WERI-Rb-1 (cell line): ENCODE data around the gene MAVS.

Source experiments
- DNase-seq: peaks from one replicate; pipeline ENCODE4 v3.0.0-alpha.2; 2020
- H3K27ac ChIP-seq: fragments of 250-450 bp; sonication (Bioruptor Pico); 2 replicates; pipeline ENCODE4 v1.5.1; 2020; ENCODE audit warnings: mild to moderate bottlenecking, moderate library complexity
- H3K27me3 ChIP-seq: fragments of 250-450 bp; sonication (Bioruptor Pico); 2 replicates; pipeline ENCODE4 v1.5.1; 2021; ENCODE audit warnings: mild to moderate bottlenecking, low read depth, moderate library complexity; ENCODE audit not compliant: insufficient read depth, severe bottlenecking
- H3K36me3 ChIP-seq: fragments of 250-450 bp; sonication (Bioruptor Pico); 2 replicates; pipeline ENCODE4 v1.5.1; 2020; ENCODE audit warnings: mild to moderate bottlenecking, moderate library complexity
- H3K4me3 ChIP-seq: 2 replicates; pipeline ENCODE4 v1.5.1; 2011; ENCODE audit warnings: low read depth, mild to moderate bottlenecking, control low read depth, low read length
- H3K9me3 ChIP-seq: fragments of 250-450 bp; sonication (Bioruptor Pico); 2 replicates; pipeline ENCODE4 v1.5.1; 2021; ENCODE audit warnings: mild to moderate bottlenecking, moderate library complexity; ENCODE audit not compliant: severe bottlenecking
- TF ChIP-seq, protein P1 (sequence below): IDR thresholded peaks from 2 replicates; pipeline ENCODE4 v1.5.1; 2011; ENCODE audit warnings: low read depth, mild to moderate bottlenecking, control low read depth, inconsistent platforms, low read length

Gene MAVS

DNA sequence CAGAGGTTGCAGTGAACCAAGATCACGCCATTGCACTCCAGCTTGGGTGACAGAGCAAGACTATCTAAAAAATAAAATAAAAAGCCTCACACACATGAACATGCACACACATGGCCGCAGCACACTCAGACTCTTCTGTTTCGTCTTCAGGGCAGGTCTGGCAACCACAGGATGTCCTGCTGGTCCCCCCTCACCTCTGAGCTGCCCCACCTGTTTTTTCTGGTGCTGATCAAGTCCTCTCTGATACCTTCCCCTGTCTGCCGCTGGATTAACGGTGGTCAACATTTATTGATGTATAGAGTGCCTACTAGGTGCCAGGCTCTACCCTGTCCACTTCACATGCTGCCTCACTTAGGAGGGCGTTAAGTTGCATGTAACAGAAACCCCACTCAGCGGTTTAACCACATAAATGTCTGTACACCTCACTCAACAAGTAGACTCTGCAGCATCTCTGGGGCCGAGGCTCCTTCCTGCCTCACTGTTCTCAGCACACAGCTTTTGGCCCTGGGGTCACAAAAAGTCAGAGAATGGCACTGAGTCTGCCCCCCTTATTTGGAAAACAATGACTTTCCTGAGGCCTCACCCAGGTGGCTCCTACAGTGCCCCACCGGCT is 30.8 kb upstream of the MAVS start:
- DNase-seq = no peak
- Histone ChIP-seq H3K27ac (no peak overlapping the region), H3K36me3 (0 out of 2 replicates have a peak, but pooled peaks cover 2% of the 10 kb centered on the region), H3K27me3 (no peaks in the 10 kb centered on the region), H3K9me3 (no peaks in the 10 kb centered on the region), H3K4me3 (no peak overlapping the region)
- TF ChIP-seq, protein P1, sequence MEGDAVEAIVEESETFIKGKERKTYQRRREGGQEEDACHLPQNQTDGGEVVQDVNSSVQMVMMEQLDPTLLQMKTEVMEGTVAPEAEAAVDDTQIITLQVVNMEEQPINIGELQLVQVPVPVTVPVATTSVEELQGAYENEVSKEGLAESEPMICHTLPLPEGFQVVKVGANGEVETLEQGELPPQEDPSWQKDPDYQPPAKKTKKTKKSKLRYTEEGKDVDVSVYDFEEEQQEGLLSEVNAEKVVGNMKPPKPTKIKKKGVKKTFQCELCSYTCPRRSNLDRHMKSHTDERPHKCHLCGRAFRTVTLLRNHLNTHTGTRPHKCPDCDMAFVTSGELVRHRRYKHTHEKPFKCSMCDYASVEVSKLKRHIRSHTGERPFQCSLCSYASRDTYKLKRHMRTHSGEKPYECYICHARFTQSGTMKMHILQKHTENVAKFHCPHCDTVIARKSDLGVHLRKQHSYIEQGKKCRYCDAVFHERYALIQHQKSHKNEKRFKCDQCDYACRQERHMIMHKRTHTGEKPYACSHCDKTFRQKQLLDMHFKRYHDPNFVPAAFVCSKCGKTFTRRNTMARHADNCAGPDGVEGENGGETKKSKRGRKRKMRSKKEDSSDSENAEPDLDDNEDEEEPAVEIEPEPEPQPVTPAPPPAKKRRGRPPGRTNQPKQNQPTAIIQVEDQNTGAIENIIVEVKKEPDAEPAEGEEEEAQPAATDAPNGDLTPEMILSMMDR = no peak

- no peaks in the 10 kb centered on the region for H3K9me3 ChIP-seq
- no peak overlapping the region for H3K4me3 ChIP-seq
- H3K27ac ChIP-seq = peak overlapping the region; percentile 61
- TF ChIP-seq, protein P1 = peak; percentile 94
- H3K27me3 ChIP-seq = no peaks in the 10 kb centered on the region
- peaks cover 13% of the 10 kb centered on the region; the same call in 1 of the 2 replicates for H3K36me3 ChIP-seq
- DNase-seq = peak; percentile 91
Measured at GRCh38 chr20:3818155-3819151, 28.2 kb upstream of the MAVS start.

DNA sequence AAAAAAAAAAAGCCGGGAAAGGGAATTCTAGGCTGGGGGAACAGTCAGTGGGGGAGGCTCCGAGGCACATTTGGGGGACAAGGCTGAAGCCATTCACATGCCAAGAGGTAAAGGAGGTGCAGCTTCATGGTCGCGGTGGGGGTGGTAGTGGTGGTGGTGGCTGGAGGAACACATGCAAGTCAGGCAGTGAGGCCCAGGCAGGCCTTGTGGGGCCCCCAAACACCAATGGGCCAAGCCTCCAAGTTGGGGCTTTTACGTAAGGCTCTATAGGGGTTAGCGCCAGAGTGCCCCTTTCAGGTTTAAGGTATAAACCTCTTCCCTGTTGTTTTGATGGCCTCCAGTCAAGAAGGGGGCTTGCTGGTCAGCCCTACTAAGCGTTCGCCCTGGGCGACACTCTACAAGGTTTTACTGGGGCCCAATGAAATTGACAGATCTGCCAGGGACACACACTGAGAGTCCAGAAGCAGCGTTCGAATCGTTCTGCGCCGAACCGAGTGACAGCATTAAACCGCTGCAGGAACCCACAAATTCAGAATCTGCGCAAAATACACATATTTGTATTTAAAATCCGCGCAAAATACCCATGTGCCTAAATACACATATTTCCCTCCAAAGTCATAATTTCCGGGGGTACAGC is 27.1 kb upstream of the MAVS start:
- TF ChIP-seq, protein P1 = no peak
- no peak for DNase-seq
- Histone ChIP-seq H3K27me3 (no peaks in the 10 kb centered on the region), H3K36me3 (peaks cover 13% of the 10 kb centered on the region; the same call in 1 of the 2 replicates), H3K9me3 (no peaks in the 10 kb centered on the region), H3K27ac (peak overlapping the region; percentile 99), H3K4me3 (peak overlapping the region; percentile 81)

DNA sequence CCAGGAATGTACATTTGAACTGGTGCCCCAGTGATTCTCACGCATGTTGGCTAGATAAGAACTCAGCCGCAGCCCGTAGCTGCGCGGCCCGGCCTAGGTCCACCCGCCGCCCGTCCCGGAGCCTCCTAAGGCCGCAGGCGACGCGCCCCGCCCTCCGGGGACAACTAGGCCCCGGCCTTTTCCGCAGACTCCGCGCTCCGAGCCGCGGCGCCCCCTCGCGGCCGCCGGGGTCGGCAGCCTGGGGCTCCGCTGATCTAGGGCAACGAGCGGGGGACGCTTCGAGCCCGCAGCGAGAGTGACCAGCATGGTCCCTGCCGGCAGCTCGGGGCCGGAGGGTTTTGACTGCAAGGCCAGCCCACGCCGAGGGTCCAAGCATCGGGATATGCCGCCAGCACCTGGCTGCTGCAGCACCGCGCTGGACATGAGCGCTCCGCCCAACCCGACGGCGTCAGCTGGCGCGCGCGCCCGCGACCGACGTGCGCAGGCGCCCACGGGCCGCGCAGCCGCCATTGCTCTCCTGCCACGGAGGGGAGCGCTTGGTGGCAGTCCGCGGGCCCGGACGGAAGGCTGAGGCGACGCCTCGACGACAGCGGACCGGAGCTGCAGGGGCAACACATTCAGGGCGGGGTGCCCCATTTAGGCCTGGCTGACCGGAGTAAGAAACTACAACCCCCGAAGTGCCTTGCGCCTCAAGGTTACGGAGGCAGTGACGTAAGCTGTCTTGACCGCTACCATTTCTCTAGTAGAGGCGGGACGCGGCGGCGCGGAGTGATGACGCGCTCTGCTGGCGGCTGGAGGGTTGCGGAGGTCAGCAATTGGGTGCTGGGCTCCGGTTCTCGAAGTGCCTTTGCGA is 26.4 kb upstream of the MAVS start, which contains the start of gene AP5S1:
Gene AP5S1 (plus strand): TSS at position 500 of the 853 bp plus-strand sequence. CDS start 1,571 bp downstream, outside the sequence.
- Histone ChIP-seq H3K36me3 (peaks cover 13% of the 10 kb centered on the region; the same call in 1 of the 2 replicates), H3K27me3 (no peaks in the 10 kb centered on the region), H3K27ac (peak within 1 kb of the TSS; percentile 99), H3K9me3 (no peaks in the 10 kb centered on the region), H3K4me3 (peak within 1 kb of the TSS; percentile 81)
- DNase-seq = peak; percentile 95
- TF ChIP-seq, protein P1 = peak; percentile 89
